B cell (primary cell): Measurements from ENCODE around the gene YIPF2. TPM values are rescaled to one million over a fixed set of nuclear protein-coding genes. Genes with fewer than 3 reads are reported as not detected.

Experiments
- ATAC-seq: fragments of 200-7000 bp; cut with Tn5 transposase; one replicate; pipeline ENCODE4 v1.10.0; 2021; ENCODE audit warnings: low read depth, mild to moderate bottlenecking, moderate number of reproducible peaks, moderate library complexity
- CTCF ChIA-PET: fragments of 350-600 bp; sonication (Branson Sonifier 250); formaldehyde crosslinking; loops from one replicate; lab custom pipeline; 2021; ENCODE audit warnings: antibody characterized with exemption, inconsistent platforms; lab: Charles Lee
- POLR2A ChIA-PET: fragments of 350-600 bp; sonication (Branson Sonifier 250); formaldehyde crosslinking; loops from one replicate; lab custom pipeline; 2021; ENCODE audit warnings: antibody characterized with exemption; lab: Charles Lee
- DNase-seq: peaks from one replicate; pipeline ENCODE4 v3.0.0; 2013
- H2AFZ ChIP-seq: 2 replicates; pipeline ENCODE4 v1.6.1; 2012; ENCODE audit warnings: mild to moderate bottlenecking, low read depth, low read length; ENCODE audit not compliant: insufficient read depth, poor library complexity, severe bottlenecking
- H3K27ac ChIP-seq, 2 donors: 1 replicate in 1 of 2; 2 replicates in 1 of 2; pipeline ENCODE4 v1.5.1; 2012 to 2013; ENCODE audit warnings: low read length in 2 of 2, mild to moderate bottlenecking in 2 of 2, moderate library complexity in 1 of 2
- H3K27me3 ChIP-seq, 4 experiments: fragments of 200-600 bp in 1 of 4; sonication (generic) in 1 of 4; replicated peaks in 1 of 4; 1 replicate in 2 of 4; 2 replicates in 2 of 4; pipeline versions ENCODE4 v1.6.1 to v1.7.0; 2013 to 2016; ENCODE audit warnings: low read length in 3 of 4, mild to moderate bottlenecking in 2 of 4, mixed read lengths in 1 of 4, moderate library complexity in 1 of 4; ENCODE audit not compliant: insufficient read depth in 4 of 4, control insufficient read depth in 3 of 4; ENCODE audit errors: control extremely low read depth in 1 of 4
- H3K36me3 ChIP-seq, 2 experiments: replicated peaks in 1 of 2; 1 replicate in 1 of 2; 2 replicates in 1 of 2; pipeline versions ENCODE4 v1.6.1 to v1.7.1; 2013; ENCODE audit warnings: low read length in 1 of 2; ENCODE audit not compliant: insufficient read depth in 2 of 2, control insufficient read depth in 1 of 2; ENCODE audit errors: control extremely low read depth in 1 of 2, extremely low read depth in 1 of 2
- H3K4me1 ChIP-seq, 2 donors: fragments of 200-600 bp in 1 of 2; sonication (generic) in 1 of 2; 1 replicate in 1 of 2; 2 replicates in 1 of 2; pipeline versions ENCODE4 v1.5.1 to v1.6.1; 2013 to 2017; ENCODE audit warnings: low read length in 2 of 2; ENCODE audit not compliant: control insufficient read depth in 2 of 2, insufficient read depth in 2 of 2
- H3K4me2 ChIP-seq: replicated peaks from 2 replicates; pipeline ENCODE3; 2012; ENCODE audit warnings: mild to moderate bottlenecking, low read depth, low read length; ENCODE audit not compliant: poor library complexity, severe bottlenecking
- H3K4me3 ChIP-seq, 5 experiments: fragments of 200-600 bp in 1 of 5; sonication (generic) in 1 of 5; 1 replicate in 3 of 5; 2 replicates in 2 of 5; pipeline versions ENCODE4 v1.5.1 to v1.7.0; 2011 to 2016; ENCODE audit warnings: low read length in 4 of 5, mild to moderate bottlenecking in 4 of 5, low read depth in 2 of 5, control low read depth in 1 of 5, moderate library complexity in 1 of 5; ENCODE audit not compliant: insufficient read depth in 1 of 5; ENCODE audit errors: control extremely low read depth in 1 of 5, extremely low read depth in 1 of 5
- H3K79me2 ChIP-seq: fragments of 200-600 bp; sonication (generic); one replicate; pipeline ENCODE4 v1.6.0; 2016; ENCODE audit warnings: low read length; ENCODE audit not compliant: control insufficient read depth, insufficient read depth
- H3K9ac ChIP-seq: fragments of 200-600 bp; sonication (generic); 2 replicates; pipeline ENCODE4 v1.6.1; 2017; ENCODE audit warnings: mild to moderate bottlenecking, low read length, moderate library complexity
- H3K9me3 ChIP-seq, 3 donors: one replicate each; pipeline versions ENCODE4 v1.6.1 to v1.7.1; 2013; ENCODE audit warnings: low read length in 2 of 3; ENCODE audit not compliant: control insufficient read depth in 2 of 3, insufficient read depth in 1 of 3; ENCODE audit errors: control extremely low read depth in 1 of 3
- H4K20me1 ChIP-seq: 2 replicates; pipeline ENCODE4 v1.6.0; 2012; ENCODE audit warnings: mild to moderate bottlenecking, low read length; ENCODE audit not compliant: insufficient read depth, control insufficient read depth, poor library complexity, severe bottlenecking
- H3K27ac Mint-ChIP-seq: one replicate; pipeline ENCODE4 v1.8.0; 2021; ENCODE audit warnings: mixed read lengths
- H3K27me3 Mint-ChIP-seq: one replicate; pipeline ENCODE4 v1.8.0; 2021; ENCODE audit warnings: mixed read lengths
- H3K4me1 Mint-ChIP-seq: one replicate; pipeline ENCODE4 v1.8.0; 2021; ENCODE audit warnings: mixed read lengths
- H3K4me3 Mint-ChIP-seq: one replicate; pipeline ENCODE4 v1.8.0; 2021; ENCODE audit warnings: mixed read lengths
- H3K9me3 Mint-ChIP-seq: one replicate; pipeline ENCODE4 v1.8.0; 2022; ENCODE audit warnings: mixed read lengths; ENCODE audit not compliant: insufficient read depth
- CTCF ChIP-seq: fragments of 200-600 bp; IDR thresholded peaks from one replicate; pipeline ENCODE4 v1.8.0; 2022; ENCODE audit warnings: antibody characterized with exemption, mild to moderate bottlenecking
- EZH2 ChIP-seq: IDR thresholded peaks from 2 replicates; pipeline ENCODE4 v1.6.1; 2012; ENCODE audit warnings: borderline replicate concordance, low read depth, mild to moderate bottlenecking, moderate library complexity, low read length; ENCODE audit not compliant: insufficient read depth, poor library complexity, severe bottlenecking
- WGBS: methylation state at CpG from one replicate; pipeline ENCODE4 v1.1.5; 2013; ENCODE audit warnings: missing lambda C conversion rate; ENCODE audit not compliant: insufficient coverage; 5-methylcytosine and 5-hydroxymethylcytosine counted together
- intact Hi-C: fragments of 100-400 bp; cut with micrococcal nuclease; formaldehyde crosslinking; loops from one replicate; pipeline ENCODE4 v1.10.0; 2022
- polyA plus RNA-seq: library from polyadenylated mRNA; depleted of rRNA; stranded (reverse); fragments of >200 nt; gene quantifications from 2 replicates; pipeline ENCODE4 v1.2.3, GENCODE V29; 2012
- total RNA-seq, 2 donors: library from RNA; stranded (reverse); fragments of 120-200 nt in 1 of 2; gene quantifications; 1 replicate in 1 of 2; 2 replicates in 1 of 2; pipeline versions ENCODE4 v1.2.3 to v1.2.4, GENCODE V29; 2013 to 2022

Gene YIPF2
- total and polyA plus RNA-seq, 2 donors (not counting 1 experiment from before 2014, with no cell fraction given): 19.8 to 34.8 TPM

DNA sequence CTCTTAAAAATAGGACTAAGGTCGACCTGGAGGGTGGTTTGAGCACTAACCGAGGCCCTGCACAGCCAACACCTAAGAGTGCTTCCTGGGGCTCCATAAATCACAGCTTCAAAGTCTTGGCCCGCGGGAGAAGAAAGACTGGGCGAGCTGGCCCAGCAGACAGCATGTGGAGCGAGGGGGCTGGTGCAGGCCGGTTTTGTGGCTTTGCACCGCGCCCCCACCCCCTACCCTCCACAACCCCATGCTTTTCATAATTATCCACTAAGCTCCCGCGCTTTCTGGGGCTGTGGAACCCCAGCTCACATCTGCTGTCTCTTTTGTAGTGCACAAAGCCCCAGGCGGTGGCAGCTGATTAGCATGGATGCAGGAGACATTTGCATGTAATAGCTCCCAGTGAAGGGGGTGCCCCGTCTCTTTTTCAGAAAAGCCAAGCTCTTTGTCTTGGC, 40.0 kb downstream of the YIPF2 start:
- DNase-seq: no peak
- intact Hi-C loops: no loop called here
- Histone ChIP-seq H3K27ac (no peak overlapping the region), H3K27me3 (no peaks in the 10 kb centered on the region), H3K9me3 (no peaks in the 10 kb centered on the region), H3K4me2 (no peak overlapping the region), H3K4me1 (peaks cover 0 to 7% of the 10 kb centered on the region in 2 donors), H3K36me3 (no peaks in the 10 kb centered on the region), H2AFZ (no peak overlapping the region), H3K79me2 (peaks cover 82% of the 10 kb centered on the region), H4K20me1 (peaks cover 64% of the 10 kb centered on the region), H3K9ac (no peak overlapping the region), H3K4me3 (no peak overlapping the region)
- no peak overlapping the region for H3K4me3 Mint-ChIP-seq
- POLR2A ChIA-PET: no interaction called here
- no peaks in the 10 kb centered on the region for H3K27me3 Mint-ChIP-seq
- no peak for ATAC-seq
- CTCF ChIA-PET: interaction anchor here (0.8 to 1.7 kb wide), 3 partner anchors 12 to 566 kb away, joined by 3 to 5 read pairs (median 4); no protein-coding TSS in a partner anchor
- H3K9me3 Mint-ChIP-seq: no peaks in the 10 kb centered on the region
- H3K4me1 Mint-ChIP-seq: peaks cover 8% of the 10 kb centered on the region
- WGBS: 71% methylated on average over 13 of the region's 13 CpGs
- no peak overlapping the region for H3K27ac Mint-ChIP-seq
- TF ChIP-seq EZH2 (no peak), CTCF (no peak)

- peaks cover 0 to 7% of the 10 kb centered on the region in 2 donors for H3K4me1 ChIP-seq
- H3K4me3 Mint-ChIP-seq: no peak overlapping the region
- H3K4me2 ChIP-seq: no peak overlapping the region
- no peak overlapping the region for H3K27ac ChIP-seq
- no peak for TF ChIP-seq CTCF
- TF ChIP-seq EZH2: no peak
- no peak overlapping the region for H3K9ac ChIP-seq
- 92% methylated on average over 9 of the region's 9 CpGs for WGBS
- ChIA-PET POLR2A (interaction anchor here (0.6 kb wide), 1 partner anchor 1790 kb away, joined by 3 read pairs; no protein-coding TSS in a partner anchor), CTCF (interaction anchor here (1.2 to 1.7 kb wide), 2 partner anchors 11 to 49 kb away, joined by 4 to 5 read pairs; no protein-coding TSS in a partner anchor)
- H3K27me3 Mint-ChIP-seq: no peaks in the 10 kb centered on the region
- no peaks in the 10 kb centered on the region for H3K9me3 ChIP-seq
- H3K79me2 ChIP-seq: peaks cover 85% of the 10 kb centered on the region
- no peaks in the 10 kb centered on the region for H3K27me3 ChIP-seq
- no peak for DNase-seq
- no peak for ATAC-seq
- H3K4me1 Mint-ChIP-seq: peaks cover 8% of the 10 kb centered on the region
- intact Hi-C loops: no loop called here
- no peak overlapping the region for H3K27ac Mint-ChIP-seq
- H3K4me3 ChIP-seq: no peak overlapping the region
- no peaks in the 10 kb centered on the region for H3K36me3 ChIP-seq
- H2AFZ ChIP-seq: no peak overlapping the region
- H4K20me1 ChIP-seq: peaks cover 70% of the 10 kb centered on the region
- no peaks in the 10 kb centered on the region for H3K9me3 Mint-ChIP-seq
Measured at GRCh38 chr19:10887616-10888367, 40.6 kb downstream of the YIPF2 start.
